A673 (cell line): Measurements from ENCODE around the gene MAEA. TPM values are rescaled to one million over a fixed set of nuclear protein-coding genes. Genes with fewer than 3 reads are reported as not detected.

Source experiments
- BruUV-seq: library from RNA; stranded (reverse); fragments of 400-500 nt; replicated peaks from 2 replicates; lab custom pipeline; 2021; lab: Mats Ljungman, UMichigan
- CTCF ChIA-PET: fragments of 300-600 bp; sonication (Branson Sonifier 250); formaldehyde crosslinking; loops from one replicate; lab custom pipeline; 2022; ENCODE audit warnings: antibody characterized with exemption; lab: Charles Lee
- POLR2A ChIA-PET: fragments of 300-600 bp; sonication (Branson Sonifier 250); formaldehyde crosslinking; loops from one replicate; lab custom pipeline; 2022; ENCODE audit warnings: antibody characterized with exemption; ENCODE audit not compliant: low non-redundant PET; lab: Charles Lee
- DNase-seq: peaks from one replicate; pipeline ENCODE4 v3.0.0-alpha.2; 2015; ENCODE audit warnings: low spot score
- H3K27ac ChIP-seq: fragments of 200-600 bp; sonication (generic); 2 replicates; pipeline ENCODE4 v1.5.1; 2016; ENCODE audit warnings: mixed run types, low read depth, mild to moderate bottlenecking, mixed read lengths, antibody characterized with exemption, low read length; ENCODE audit not compliant: poor library complexity, severe bottlenecking
- H3K27me3 ChIP-seq: fragments of 200-600 bp; sonication (generic); replicated peaks from 2 replicates; pipeline ENCODE4 v1.6.1; 2017; ENCODE audit warnings: mixed run types, low read depth, mild to moderate bottlenecking, mixed read lengths, antibody characterized with exemption, low read length; ENCODE audit not compliant: insufficient read depth, poor library complexity
- H3K36me3 ChIP-seq: fragments of 200-600 bp; sonication (generic); 2 replicates; pipeline ENCODE4 v1.6.1; 2016; ENCODE audit warnings: mixed run types, mild to moderate bottlenecking, mixed read lengths, antibody characterized with exemption, low read length; ENCODE audit not compliant: insufficient read depth, poor library complexity, severe bottlenecking
- H3K4me1 ChIP-seq: fragments of 200-600 bp; sonication (generic); 2 replicates; pipeline ENCODE4 v1.6.1; 2017; ENCODE audit warnings: mixed run types, mild to moderate bottlenecking, mixed read lengths, antibody characterized with exemption, low read length; ENCODE audit not compliant: insufficient read depth, poor library complexity, severe bottlenecking
- H3K4me3 ChIP-seq: fragments of 200-600 bp; sonication (generic); 2 replicates; pipeline ENCODE4 v1.5.1; 2016; ENCODE audit warnings: low read depth, mixed run types, mild to moderate bottlenecking, mixed read lengths, low read length; ENCODE audit not compliant: poor library complexity, severe bottlenecking
- H3K9me3 ChIP-seq: fragments of 200-600 bp; sonication (generic); 2 replicates; pipeline ENCODE4 v1.6.1; 2016; ENCODE audit warnings: mixed run types, low read depth, mild to moderate bottlenecking, mixed read lengths, antibody characterized with exemption, low read length; ENCODE audit not compliant: poor library complexity, severe bottlenecking
- EZH2 ChIP-seq: fragments of 200-600 bp; sonication (generic); IDR thresholded peaks from 2 replicates; pipeline ENCODE4 v1.6.1; 2017; ENCODE audit warnings: borderline replicate concordance, low read depth, mild to moderate bottlenecking, mixed read lengths, antibody characterized with exemption, low read length; ENCODE audit not compliant: poor library complexity, severe bottlenecking
- intact Hi-C: fragments of 100-400 bp; cut with micrococcal nuclease; formaldehyde crosslinking; loops from one replicate; pipeline ENCODE4 v1.10.0; 2022; ENCODE audit not compliant: unreplicated experiment
- total RNA-seq: library from RNA; stranded (reverse); gene quantifications from 2 replicates; pipeline ENCODE4 v1.2.3, GENCODE V29; 2021
- TF ChIP-seq, protein P1 (sequence below): fragments of 300-800, 200-600 bp; sonication (generic); conservative IDR thresholded peaks from 2 replicates; pipeline ENCODE4 v1.5.1; 2017; ENCODE audit warnings: low read depth, mild to moderate bottlenecking, antibody characterized with exemption, low read length, moderate library complexity, mixed read lengths

The MAEA gene
- total RNA-seq, 1 experiment from 2014 or later: 87.0 TPM

DNA sequence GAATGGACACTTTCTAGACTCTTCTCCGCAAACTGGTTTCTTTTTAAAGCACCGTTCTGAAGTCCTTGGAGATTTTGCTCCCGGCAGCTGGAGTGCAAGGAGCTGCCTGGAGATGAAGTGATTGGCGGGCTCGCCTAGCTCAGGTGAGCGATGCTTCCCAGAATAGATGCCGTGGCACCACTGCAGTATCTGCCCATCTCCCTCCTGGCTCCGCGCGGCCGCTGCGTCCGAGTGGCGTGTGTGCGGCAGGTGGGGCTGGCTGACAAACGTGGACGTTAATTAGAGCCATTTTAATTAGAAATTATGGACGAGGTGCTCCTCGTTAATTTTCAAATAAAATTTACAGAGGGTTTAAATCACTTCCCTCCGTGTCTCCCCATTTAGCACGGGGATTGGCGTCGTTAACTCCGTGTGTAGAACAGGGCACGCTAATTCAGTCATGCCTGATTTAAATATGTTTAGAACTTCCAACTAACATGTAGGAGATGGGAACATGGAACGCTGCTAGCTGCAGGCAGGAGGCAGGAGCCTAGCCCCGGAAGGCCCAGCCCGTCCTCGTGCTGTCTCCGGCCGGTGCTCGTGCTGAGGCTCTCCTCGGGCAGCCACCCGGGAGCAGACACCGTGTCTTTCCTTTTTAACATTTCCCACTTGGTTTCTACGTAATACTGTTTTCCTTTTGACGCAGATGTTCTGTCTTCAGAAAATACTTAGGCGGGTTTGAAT, 68.9 kb downstream of the MAEA start:
- Histone ChIP-seq H3K4me3 (no peak overlapping the region), H3K27me3 (no peaks in the 10 kb centered on the region), H3K9me3 (no peaks in the 10 kb centered on the region), H3K27ac (no peak overlapping the region), H3K4me1 (no peaks in the 10 kb centered on the region), H3K36me3 (no peaks in the 10 kb centered on the region)
- POLR2A ChIA-PET: no interaction called here
- TF ChIP-seq, protein P1, sequence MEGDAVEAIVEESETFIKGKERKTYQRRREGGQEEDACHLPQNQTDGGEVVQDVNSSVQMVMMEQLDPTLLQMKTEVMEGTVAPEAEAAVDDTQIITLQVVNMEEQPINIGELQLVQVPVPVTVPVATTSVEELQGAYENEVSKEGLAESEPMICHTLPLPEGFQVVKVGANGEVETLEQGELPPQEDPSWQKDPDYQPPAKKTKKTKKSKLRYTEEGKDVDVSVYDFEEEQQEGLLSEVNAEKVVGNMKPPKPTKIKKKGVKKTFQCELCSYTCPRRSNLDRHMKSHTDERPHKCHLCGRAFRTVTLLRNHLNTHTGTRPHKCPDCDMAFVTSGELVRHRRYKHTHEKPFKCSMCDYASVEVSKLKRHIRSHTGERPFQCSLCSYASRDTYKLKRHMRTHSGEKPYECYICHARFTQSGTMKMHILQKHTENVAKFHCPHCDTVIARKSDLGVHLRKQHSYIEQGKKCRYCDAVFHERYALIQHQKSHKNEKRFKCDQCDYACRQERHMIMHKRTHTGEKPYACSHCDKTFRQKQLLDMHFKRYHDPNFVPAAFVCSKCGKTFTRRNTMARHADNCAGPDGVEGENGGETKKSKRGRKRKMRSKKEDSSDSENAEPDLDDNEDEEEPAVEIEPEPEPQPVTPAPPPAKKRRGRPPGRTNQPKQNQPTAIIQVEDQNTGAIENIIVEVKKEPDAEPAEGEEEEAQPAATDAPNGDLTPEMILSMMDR: no peak
- TF ChIP-seq EZH2: no peak
- BruUV-seq: no TSS peak
- CTCF ChIA-PET: no interaction called here
- intact Hi-C loops: loop anchor here (5.0 kb wide), 1 partner anchor 269 kb away; no protein-coding TSS in a partner anchor
- DNase-seq: no peak

DNA sequence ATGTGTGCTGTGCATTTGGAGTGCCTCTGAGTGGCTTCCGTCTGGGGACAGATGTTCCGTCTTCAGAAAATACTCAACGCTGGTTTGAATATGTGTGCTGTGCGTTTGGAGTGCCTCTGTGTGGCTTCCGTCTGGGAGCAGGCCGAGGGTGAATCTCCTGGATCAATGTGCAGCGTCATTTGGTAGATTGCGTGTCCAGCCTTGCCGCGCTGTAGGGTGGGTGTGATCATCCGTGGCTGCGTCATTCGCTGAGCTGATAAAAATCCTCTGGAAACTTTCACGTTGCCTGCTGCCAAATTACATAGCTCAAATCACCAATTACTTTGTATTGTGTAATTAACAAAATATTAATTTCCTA, 69.4 kb downstream of the MAEA start:
- no peaks in the 10 kb centered on the region for H3K36me3 ChIP-seq
- POLR2A ChIA-PET: no interaction called here
- no peak overlapping the region for H3K4me3 ChIP-seq
- H3K27ac ChIP-seq: no peak overlapping the region
- TF ChIP-seq, protein P1: no peak
- TF ChIP-seq EZH2: no peak
- intact Hi-C loops: loop anchor here (5.0 kb wide), 1 partner anchor 268 kb away; no protein-coding TSS in a partner anchor
- BruUV-seq: no TSS peak
- no peak for DNase-seq
- CTCF ChIA-PET: no interaction called here
- H3K4me1 ChIP-seq: no peaks in the 10 kb centered on the region
- H3K9me3 ChIP-seq: no peaks in the 10 kb centered on the region
- H3K27me3 ChIP-seq: no peaks in the 10 kb centered on the region

DNA sequence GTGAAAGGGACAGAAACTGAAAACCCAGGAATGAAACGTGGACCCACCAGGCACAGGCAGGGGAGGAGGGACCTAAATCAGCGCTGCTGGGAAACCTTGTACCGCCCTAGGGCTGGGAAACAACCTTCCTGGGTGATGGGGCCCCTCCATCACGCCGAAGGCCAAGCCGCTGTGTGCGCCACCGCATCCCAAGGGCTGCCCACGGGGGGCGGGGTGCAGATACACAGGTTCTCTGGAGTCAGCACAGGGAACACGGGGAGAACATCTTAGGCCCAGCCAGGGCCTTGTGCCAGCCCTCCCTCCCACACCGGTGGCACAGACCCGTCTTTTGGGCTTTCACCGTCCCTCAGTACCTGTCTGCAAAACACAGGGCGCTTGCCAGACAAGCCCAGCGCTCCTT, 70.3 kb downstream of the MAEA start:
- intact Hi-C loops: loop anchor here (5.0 kb wide), 1 partner anchor 267 kb away; no protein-coding TSS in a partner anchor
- TF ChIP-seq EZH2: no peak
- TF ChIP-seq, protein P1: no peak
- no peak overlapping the region for H3K4me3 ChIP-seq
- ChIA-PET POLR2A (no interaction called here), CTCF (no interaction called here)
- H3K27ac ChIP-seq: no peak overlapping the region
- no peaks in the 10 kb centered on the region for H3K4me1 ChIP-seq
- no peak for DNase-seq
- no TSS peak for BruUV-seq
- no peaks in the 10 kb centered on the region for H3K36me3 ChIP-seq
- no peaks in the 10 kb centered on the region for H3K27me3 ChIP-seq
- H3K9me3 ChIP-seq: no peaks in the 10 kb centered on the region
